Measurements from ENCODE around the gene ELL2.

- no peak for TF ChIP-seq CTCF (IDR thresholded peaks at IDR 0.05; ENCODE audit: insufficient read depth, low read depth, low read length)
- no peak for TF ChIP-seq EZH2 (IDR thresholded peaks at IDR 0.05; ENCODE audit: insufficient read depth, low read length)
These were observed 35.7 kb downstream of the ELL2 start for GRCh38 chr5:95925939-95926338.

All from astrocyte (in vitro differentiated cells and primary cell).